Measurements from ENCODE around the gene MAP3K21.

The MAP3K21 gene

DNA sequence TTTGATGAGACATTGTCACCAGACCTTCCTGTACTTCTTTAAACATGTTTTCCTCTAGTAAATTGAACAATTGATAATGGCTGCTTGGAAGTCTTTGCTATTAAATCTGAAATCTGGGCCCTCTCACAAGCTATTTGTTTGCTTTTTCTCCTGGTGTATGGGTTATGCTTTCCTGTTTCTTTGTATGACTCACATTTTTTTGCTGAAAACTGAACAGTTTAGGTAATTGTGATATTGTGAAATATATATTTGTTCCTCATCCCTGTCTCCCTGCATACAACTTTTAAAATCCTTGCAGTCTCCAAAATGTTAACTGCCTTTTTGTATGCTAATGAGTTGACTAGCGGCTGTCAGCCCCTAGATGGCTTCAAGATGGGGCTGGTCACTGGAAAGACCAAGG is 61.6 kb downstream of the MAP3K21 start:
- DNase-seq (ENCODE audit: low read depth in 2 of 2), result no peak

DNA sequence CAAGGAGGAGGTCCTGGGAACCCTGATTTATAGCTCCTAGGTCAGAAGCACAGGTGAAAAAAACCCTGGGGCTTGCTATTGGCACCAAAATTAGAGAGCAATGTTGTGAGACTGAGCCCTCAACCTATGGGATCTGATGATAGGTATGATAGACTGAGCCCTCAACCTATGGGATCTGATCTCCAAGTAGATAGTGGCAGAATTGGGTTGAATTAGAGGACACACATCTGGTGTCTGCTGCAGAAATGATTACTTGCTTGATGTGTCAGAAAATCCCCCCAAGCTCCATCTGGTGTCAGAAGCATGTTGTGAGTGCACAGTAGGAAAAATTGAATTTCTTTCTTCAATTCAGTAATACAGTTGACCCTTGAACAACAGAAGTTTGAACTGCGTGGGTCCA is 62.4 kb downstream of the MAP3K21 start:
- no peak for DNase-seq (ENCODE audit: low read depth in 2 of 2)

DNA sequence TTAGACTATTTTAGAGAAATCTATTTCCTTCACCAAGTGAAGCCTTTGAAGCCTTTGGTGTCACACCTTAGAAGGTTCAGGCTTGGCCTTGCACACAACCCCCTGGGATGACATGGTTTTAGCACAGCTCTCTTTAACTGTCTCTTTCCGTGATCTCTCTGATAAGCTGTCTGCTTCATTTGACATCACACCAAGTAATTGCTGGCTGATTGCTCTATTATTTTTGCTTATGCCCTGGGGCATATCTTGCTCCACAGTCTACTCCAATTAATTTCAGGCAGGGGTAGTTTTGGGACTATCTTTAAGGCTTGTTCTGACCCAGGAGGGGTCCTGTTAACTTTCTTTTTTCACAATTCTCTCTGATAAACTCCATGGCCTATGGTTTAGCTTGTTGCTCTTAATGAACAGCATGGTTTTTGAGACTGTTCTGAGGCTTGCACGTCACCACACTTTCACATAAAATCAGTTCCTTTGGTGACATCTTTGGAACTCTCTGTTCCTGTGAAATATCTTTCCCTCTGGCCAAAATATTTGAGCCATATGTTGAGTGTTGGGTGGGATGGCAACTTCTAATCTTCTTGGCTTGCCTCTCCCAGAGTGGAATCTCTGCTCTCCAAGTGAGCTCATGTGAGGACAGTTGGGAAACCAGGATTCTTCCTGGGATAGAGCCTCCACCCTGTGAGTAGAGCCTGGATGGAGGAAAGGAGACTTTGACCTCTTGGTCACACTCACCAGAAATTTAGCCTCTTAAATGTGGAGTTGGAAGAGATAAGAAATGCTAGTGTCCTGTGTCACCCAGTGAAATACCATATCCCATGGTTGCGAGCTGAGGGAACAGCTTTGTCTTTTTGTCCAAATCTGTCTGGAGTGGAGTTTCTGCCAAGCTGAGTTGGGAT is 63.6 kb downstream of the MAP3K21 start:
- DNase-seq (ENCODE audit: low read depth in 2 of 2), result no peak

DNA sequence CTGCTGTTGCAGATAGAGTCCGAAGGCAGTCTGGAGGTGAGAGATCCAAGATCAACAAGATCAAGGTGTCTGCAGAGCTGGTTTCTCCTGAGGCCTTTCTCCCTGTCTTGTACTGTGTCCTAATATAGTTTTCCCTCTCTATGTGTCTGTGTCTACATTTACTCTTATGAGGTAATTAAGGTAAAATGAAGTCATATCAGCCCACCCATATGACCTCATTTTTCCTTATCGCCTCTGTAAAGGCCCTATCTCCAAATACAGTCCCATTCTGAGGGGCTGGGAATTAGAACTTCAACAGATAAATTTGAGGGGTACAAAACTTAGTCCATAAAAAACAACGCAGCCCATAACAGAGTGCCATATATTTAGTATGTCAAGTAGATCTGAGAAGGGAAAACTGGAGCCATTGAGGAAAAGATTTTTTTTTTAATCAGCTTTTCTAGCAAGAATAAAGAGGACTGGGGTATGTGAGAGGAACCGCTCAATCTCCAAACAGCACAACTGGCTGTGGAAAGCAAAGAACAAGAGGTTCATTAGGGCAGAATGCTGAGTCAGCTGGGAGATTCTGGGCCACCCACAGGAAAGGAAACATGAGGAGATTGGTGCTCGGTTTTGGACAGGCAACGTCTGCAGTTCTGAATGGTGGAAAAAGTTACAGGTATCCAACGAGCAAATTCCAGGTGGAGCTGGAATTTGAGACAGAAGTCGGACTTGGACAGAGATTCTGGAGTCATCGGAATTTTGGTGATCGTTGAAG is 65.7 kb downstream of the MAP3K21 start:
- no peak for DNase-seq (ENCODE audit: low read depth in 2 of 2)

DNA sequence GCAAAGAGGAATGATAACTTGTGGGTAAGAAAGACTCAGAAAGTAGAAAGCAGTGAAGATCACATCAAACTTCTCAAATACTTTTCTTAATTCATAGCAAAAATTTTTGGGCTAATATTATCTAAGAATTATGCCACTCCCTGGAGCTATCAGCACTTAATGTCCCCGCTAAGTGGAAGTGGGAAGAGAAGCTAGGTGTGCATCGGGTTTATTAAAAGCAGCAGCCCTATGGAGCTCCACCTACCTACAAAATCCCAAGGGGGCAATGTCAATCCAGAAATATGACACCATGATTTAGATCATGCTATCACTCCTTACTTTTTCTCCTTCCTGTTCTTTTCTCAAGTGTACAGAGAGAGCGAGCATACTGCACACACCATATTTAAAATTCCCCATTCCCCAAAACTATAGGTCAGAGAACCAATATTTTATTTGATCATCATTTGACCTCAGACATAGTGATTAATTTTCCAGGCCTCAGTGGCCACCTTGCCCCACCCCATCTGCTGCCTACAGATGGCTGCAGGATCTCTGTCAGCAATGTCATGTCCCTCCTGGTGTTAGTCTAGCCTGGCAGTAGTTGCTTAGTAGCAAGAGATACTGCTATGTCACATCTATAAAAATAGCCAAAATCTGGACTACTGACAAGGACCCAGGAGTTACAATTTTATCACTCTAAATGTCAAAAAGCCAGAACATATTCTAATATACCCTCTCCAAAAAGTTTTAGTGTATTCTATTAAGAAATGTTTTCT is 66.6 kb downstream of the MAP3K21 start:
- no peak for DNase-seq (ENCODE audit: low read depth in 2 of 2)

DNA sequence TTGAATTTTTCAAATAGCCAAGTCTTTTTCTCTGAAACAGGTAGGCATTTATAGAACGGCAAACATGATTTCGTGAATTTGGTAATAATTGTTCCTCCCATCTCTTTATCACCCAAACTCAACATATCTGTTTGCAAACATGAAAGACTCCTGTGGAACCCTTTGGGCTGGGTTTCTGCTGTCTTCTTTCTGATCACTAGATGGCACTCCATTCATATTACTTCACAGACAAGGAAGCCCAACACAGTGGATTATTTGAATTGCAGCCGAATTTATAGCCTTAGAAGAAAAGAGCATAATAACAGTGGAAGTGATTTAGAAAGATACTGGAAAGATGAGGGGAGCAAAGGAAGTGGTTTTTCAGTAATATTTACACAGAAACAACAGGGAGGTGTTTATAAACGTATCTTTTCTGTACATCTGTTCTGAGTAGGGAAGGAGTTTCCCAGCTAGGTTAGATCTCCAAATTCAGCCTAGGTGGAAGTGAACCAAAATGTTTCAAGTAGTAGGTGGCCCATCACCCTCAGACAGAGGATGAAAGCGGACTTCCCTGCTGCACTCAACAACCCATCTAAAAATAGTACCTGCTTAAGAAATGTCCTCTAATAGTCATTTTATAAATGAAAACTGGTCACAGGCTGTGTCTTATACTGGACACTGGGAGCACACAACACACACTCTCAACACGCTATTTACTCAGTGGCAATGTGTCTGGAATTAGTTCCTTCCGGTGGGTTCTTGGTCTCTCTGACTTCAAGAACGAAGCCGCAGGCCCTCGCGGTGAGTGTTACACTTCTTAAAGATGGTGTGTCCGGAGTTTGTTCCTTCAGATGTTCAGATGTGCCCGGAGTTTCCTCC is 67.6 kb downstream of the MAP3K21 start:
- DNase-seq (ENCODE audit: low read depth in 2 of 2), result no peak

DNA sequence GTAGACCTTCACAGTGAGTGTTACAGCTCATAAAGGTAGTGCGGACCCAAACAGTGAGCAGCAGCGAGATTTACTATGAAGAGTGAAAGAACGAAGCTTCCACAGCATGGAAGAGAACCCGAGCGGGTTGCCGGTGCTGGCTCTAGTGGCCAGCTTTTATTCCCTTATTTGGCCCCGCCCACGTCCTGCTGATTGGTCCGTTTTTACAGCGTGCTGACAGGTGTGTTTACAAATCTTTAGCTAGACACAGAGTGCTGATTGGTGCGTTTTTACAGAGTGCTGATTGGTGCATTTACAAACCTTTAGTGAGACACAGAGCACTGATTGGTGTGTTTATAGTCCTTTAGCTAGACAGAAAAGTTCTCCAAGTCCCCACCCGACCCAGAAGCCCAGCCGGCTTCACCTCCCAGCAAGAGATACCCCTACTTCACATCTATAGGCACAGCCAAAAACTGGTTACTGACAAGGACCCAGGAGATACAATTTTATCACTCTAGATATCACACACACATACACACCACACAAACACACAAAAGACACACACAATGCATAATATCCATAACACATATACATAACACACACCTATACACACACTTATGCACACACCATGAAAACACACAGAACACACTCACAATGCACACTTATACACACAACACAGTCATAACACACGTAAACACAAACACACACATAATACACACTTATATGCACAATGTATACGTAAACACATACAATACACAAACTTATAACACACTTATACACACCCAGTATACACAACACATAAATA is 68.5 kb downstream of the MAP3K21 start:
- no peak for DNase-seq (ENCODE audit: low read depth in 2 of 2)

DNA sequence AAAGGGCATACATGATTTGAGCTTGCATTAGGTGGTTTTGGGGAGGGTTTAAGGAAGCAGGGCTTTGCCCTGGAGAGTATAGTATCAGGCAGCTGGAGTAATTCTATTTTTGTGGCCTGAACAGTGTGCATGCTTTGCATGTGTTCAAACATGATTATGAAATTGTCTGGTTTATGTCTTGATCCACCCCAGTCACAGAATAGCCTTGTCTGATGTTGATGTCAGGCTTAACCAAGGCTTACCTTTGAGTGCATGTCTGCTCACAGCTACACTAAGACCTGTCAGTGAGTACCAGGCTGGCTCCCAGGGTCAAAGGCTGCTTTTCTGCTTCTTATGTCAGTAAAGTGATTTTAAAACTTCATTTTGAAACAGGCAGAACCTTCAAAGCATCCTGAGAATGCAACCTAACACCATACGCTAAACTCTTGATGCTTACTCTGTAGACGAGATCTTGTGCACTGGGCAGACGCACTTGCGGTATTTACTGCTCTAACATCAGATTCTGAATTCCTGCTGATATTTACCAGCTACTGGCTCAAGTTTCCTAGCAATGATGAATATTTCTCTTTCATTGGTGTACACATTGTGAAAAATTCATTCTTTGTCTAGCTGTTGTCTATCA is 78.9 kb downstream of the MAP3K21 start:
- no peak for DNase-seq (ENCODE audit: low read depth in 2 of 2)

DNA sequence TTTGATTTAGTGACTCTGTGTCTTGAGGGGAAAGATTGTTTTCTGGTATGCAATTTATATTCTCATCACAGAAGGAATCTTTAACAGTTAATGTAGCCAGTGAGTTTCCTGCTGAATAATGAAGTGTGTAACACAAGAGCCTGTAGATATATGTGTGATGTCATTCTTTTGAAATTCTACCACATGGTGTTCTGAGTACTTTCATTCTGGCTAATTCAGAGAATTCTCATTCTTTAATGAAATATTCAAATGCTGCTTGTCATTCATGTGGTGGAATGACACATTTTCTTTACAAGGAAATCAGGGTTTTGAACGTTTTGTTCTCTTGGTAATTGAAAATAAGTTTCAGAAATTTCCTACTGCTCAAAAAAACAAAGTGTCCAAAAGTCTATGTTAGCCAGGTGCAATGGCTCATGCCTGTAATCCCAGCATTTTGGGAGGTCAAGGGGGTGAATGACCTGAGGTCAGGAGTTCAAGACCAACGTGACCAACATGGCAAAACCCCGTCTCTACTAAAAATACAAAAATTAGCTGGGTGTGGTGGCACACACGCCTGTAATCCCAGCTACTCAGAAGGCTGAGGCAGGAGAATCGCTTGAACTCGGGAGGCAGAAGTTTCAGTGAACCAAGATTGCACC is 79.6 kb downstream of the MAP3K21 start:
- DNase-seq (ENCODE audit: low read depth in 2 of 2), result no peak

DNA sequence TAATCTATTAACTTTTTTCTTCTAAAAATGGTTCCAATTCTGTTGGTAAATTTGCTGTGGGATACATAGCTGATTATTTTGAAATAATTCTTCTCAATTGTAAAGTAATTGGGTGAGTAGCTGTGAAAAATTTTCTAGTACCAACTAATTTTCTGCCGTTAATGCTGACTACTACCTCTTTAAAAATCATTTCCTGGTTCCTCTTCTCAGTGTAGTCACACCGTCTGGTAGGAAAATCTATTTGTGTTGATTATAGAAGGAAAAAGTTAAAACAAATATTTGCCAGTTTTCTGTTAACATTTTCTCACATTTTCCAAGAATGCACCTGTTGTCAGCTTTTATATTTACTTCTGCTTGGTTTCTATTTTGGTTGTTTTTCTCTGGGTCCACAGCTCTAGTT is 82.0 kb downstream of the MAP3K21 start:
- DNase-seq (ENCODE audit: low read depth in 2 of 2), result no peak

DNA sequence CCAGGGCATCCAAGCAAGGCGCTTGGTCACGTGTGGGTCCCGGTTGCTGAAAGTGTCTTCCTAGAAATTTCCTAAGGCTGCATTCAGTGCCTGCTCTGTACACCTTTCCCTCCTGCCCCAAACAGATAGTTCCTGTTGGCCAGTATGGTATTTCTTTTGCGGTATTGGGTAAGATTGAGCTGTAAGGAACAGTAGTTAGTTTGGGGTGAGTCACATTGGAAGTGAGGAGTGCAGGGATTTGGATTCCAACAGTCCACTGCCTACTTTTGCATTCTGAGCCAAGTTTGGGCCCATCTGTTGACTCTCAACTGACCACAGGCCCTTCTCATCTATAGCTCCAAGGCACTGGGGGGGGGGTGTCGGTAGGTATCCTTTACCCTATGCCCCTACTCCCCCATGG is 83.4 kb downstream of the MAP3K21 start:
- DNase-seq (ENCODE audit: low read depth in 2 of 2), result no peak

DNA sequence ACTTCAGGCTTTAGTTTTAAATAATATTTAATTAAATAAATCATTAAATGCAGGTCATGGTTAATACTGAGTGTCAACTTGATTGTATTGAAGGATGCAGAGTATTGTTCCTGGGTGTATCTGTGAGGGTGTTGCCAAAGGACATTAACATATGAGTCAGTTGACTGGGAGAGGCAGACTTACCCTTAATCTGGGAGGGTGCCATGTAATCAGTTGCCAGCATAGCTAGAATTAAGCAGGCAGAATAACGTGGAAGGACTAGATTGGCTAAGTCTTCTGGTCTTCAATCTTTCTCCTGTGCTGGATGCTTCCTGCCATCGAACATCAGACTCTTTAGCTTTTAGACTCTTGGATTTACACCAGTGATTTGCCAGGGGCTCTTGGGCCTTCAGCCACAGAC is 85.3 kb downstream of the MAP3K21 start:
- DNase-seq (ENCODE audit: low read depth in 2 of 2), result no peak

DNA sequence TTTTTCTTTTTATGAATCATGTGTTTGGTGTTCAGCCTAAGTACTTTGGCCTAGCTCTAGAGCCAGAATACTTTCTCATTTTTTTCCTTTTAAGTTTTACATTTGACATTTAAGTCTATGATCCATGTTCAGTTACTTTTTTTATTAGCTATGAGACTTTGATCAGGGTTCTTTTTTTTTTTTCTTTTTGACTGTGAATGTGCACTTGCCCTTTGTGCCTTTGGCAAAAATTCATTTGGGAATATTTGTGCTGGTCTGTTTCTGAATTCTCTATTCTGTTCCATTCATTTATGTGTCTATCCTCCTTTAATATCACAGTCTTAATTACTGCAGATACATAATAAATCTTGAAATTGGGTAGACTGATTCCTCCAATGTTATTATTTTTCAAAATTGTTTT is 93.8 kb downstream of the MAP3K21 start:
- DNase-seq (ENCODE audit: low read depth in 2 of 2), result no peak

DNA sequence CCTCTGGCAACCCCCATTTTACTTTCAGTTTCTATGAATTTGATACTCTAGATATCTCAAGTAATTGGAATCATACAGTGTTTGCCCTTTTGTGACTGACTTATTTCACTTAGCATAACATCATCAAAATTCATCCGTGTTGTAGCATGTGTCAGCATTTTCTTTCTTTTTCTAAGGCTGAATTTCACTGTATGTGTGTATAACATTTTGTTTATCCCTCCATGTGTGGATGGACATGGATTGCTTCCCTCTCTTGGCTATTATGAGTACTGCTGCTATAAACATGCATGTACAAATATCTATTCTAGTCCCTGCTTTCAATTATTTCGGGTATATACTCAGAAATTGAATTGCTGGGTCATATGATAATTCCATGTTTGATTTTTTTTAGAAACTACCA is 97.3 kb downstream of the MAP3K21 start:
- no peak for DNase-seq (ENCODE audit: low read depth in 2 of 2)

DNA sequence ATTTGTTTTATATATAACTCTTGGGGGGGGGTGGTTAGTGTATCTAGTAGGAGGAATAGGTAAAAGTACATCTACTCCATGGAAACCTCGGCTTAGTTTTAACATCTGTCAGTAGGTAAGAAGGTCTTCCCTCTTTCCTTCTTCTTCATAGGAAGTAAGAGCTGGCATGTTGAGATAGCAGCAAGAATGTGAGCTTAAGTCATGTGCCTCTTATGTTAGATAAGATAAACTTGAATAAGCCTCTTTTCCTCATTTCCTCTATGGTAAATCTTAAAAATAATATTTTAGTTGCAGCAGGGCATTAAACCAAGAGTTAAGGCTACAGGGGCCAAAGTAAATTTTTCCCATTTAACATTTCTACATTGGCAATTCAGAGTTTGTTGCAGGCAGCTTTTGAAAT is 100.4 kb downstream of the MAP3K21 start:
- no peak for DNase-seq (ENCODE audit: low read depth in 2 of 2)

DNA sequence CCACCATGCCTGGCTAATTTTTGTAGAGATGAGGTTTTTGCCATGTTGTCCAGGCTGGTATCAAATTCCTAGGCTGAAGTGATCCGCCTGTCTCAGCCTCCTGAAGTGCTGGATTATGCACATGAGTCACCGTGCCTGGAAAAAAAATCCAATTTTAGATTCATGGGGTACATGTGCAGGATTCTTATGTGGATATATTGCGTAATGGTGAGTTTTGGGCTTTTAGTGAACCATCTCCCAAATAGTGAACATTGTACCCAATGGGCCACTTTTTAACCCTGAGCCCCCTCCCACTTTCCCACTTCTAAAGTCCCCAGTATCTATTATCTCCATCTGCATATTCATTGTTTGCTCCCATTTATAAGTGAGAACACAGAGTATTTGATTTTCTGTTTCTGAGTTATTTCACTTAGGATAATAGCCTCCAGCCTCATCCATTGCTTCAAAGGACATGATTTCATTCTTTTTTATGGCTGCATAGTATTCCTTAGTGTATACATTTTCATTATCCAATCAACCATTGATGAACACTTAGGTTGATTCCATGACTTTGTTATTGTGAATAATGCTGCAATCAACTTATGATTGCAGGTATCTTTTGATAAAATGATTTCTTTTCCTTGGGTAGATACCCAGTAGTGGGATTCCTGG is 104.4 kb downstream of the MAP3K21 start:
- DNase-seq (ENCODE audit: low read depth in 2 of 2), result no peak

DNA sequence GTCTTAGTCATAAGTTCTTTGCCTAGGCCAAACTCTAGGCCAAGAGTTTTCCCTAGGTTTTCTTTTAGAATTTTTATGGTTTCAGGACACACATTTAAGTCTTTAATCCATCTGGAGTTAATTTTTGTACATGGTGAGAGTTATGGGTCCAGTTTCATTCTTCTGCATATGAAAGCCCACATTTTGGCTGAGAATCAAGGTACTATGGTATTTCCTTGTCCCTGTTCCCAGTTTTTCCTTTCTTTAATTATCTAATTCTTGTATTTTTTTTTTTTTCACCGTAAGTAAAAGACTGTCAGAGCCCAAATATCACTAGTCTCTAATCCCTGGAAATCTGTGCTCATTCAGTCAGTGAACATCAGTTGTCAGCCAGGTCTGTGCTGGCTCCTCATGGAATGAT is 105.4 kb downstream of the MAP3K21 start:
- DNase-seq (ENCODE audit: low read depth in 2 of 2), result no peak

DNA sequence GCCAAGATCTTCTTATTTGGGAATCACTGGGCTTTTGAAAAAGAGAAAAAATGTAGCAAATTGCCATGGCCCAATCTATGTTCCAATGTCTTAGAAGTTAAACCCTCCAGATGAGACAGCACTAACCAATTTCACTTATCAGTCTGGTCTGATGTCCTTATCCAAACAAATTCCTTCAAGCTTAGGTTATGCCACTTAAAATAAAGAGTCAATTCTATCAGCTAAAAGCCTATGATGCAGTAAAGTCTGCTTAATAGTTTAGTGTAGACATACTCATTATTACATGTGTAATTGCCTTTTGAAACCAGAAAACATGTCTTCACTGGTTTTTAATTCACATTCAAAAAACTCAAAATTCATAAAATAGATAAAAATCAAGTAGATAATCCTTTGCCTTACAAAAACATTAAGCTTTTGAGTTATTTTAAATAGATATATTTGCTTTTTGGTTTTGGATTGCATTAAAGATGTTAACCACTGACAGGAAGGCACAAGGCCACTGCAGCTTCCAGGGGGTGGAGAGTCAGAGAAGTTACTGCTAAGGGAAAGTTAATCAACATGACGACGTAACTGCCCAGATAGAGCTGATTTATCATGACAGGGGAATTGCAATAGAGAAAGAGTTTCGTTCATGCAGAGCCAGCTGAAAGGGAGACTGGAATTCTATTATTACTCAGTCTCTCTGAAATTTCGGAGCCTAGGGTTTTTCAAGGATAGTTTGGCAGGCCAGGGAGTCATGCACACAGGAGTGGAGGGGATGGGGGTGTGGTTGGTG is 106.1 kb downstream of the MAP3K21 start:
- DNase-seq (ENCODE audit: low read depth in 2 of 2), result no peak
